Right renal cortex interstitium (tissue), 3 donors: ENCODE results near the gene MYBPHL. TPM values are rescaled to one million over a fixed set of nuclear protein-coding genes. Genes with fewer than 3 reads are reported as not detected.

ENCODE experiments used
- DNase-seq, 3 donors: peaks; one replicate each; pipeline ENCODE4 v3.0.0-alpha.2; 2013; ENCODE audit warnings: low read depth in 3 of 3, low spot score in 2 of 3
- polyA plus RNA-seq, 3 donors: library from polyadenylated mRNA; unstranded; fragments of 120-200 nt; gene quantifications; one replicate each; pipeline ENCODE4 v1.2.1, GENCODE V29; 2013; ENCODE audit not compliant: insufficient read length in 3 of 3

MYBPHL gene
- under 1 TPM in 1 of 3 donors, not detected in 2; 0.08 TPM for polyA plus RNA-seq

GRCh38 chr1:109306832-109307273 lies at the start of gene MYBPHL:
Gene MYBPHL (minus strand): TSS chr1:109307011. CDS start chr1:109306991, 20 bp downstream.
- no peak for DNase-seq

- no peak for DNase-seq
Observed at GRCh38 chr1:109356505-109356904, 49.7 kb upstream of the MYBPHL start.

GRCh38 chr1:109354929-109355328 lies 48.1 kb upstream of the MYBPHL start:
- DNase-seq = no peak

GRCh38 chr1:109351457-109351856 lies 44.6 kb upstream of the MYBPHL start:
- no peak for DNase-seq

GRCh38 chr1:109350655-109351054 lies 43.8 kb upstream of the MYBPHL start:
- no peak for DNase-seq

- DNase-seq = no peak
Observed at GRCh38 chr1:109350182-109350581, 43.4 kb upstream of the MYBPHL start.

- no peak for DNase-seq
Observed at GRCh38 chr1:109347511-109347910, 40.7 kb upstream of the MYBPHL start.

- DNase-seq = no peak
Observed at GRCh38 chr1:109341944-109342930, 35.4 kb upstream of the MYBPHL start.

GRCh38 chr1:109338608-109339007 lies 31.8 kb upstream of the MYBPHL start:
- no peak for DNase-seq

- DNase-seq = no peak
Observed at GRCh38 chr1:109338091-109338490, 31.3 kb upstream of the MYBPHL start.

GRCh38 chr1:109335091-109335490 lies 28.3 kb upstream of the MYBPHL start:
- no peak for DNase-seq

- DNase-seq = no peak
Observed at GRCh38 chr1:109331113-109331512, 24.3 kb upstream of the MYBPHL start.

- no peak for DNase-seq
Observed at GRCh38 chr1:109327285-109327684, 20.5 kb upstream of the MYBPHL start.

- DNase-seq = no peak
Observed at GRCh38 chr1:109322974-109323373, 16.2 kb upstream of the MYBPHL start.

GRCh38 chr1:109319114-109319513 lies 12.3 kb upstream of the MYBPHL start:
- no peak for DNase-seq

- DNase-seq = no peak
Observed at GRCh38 chr1:109316506-109316905, 9.7 kb upstream of the MYBPHL start.

GRCh38 chr1:109315288-109315687 lies 8.5 kb upstream of the MYBPHL start:
- DNase-seq = no peak

- no peak for DNase-seq
Observed at GRCh38 chr1:109314795-109315194, 8.0 kb upstream of the MYBPHL start.

GRCh38 chr1:109312978-109313775 lies 6.4 kb upstream of the MYBPHL start:
- no peak for DNase-seq

- no peak for DNase-seq
Observed at GRCh38 chr1:109312246-109312645, 5.4 kb upstream of the MYBPHL start.

GRCh38 chr1:109309347-109309746 lies 2.5 kb upstream of the MYBPHL start:
- no peak for DNase-seq
